Lower lobe of right lung (tissue), 2 donors: ENCODE results near the gene ACTG1. TPM values are rescaled to one million over a fixed set of nuclear protein-coding genes. Genes with fewer than 3 reads are reported as not detected.

Experiments used
- ATAC-seq, 2 donors: fragments of 200-7000 bp; cut with Tn5 transposase; one replicate each; pipeline ENCODE4 v1.9.1; 2020 to 2022; ENCODE audit warnings: mild to moderate bottlenecking in 2 of 2, moderate library complexity in 2 of 2
- DNase-seq: peaks from one replicate; pipeline ENCODE4 v3.0.0-alpha.2; 2020
- H3K27ac ChIP-seq: fragments of 200-600 bp; one replicate; pipeline ENCODE4 v1.8.0; 2022
- H3K27me3 ChIP-seq: fragments of 200-600 bp; one replicate; pipeline ENCODE4 v1.8.0; 2022; ENCODE audit warnings: low read depth
- H3K36me3 ChIP-seq: fragments of 200-600 bp; one replicate; pipeline ENCODE4 v1.8.0; 2022; ENCODE audit warnings: mild to moderate bottlenecking
- H3K4me1 ChIP-seq: fragments of 200-600 bp; one replicate; pipeline ENCODE4 v1.8.0; 2022
- H3K4me3 ChIP-seq: fragments of 200-600 bp; one replicate; pipeline ENCODE4 v1.8.0; 2022; ENCODE audit warnings: mild to moderate bottlenecking
- H3K9me3 ChIP-seq: fragments of 200-600 bp; one replicate; pipeline ENCODE4 v1.8.0; 2022
- intact Hi-C: fragments of 100-400 bp; cut with DNase I; formaldehyde crosslinking; loops from one replicate; pipeline ENCODE4 v1.11.0; 2022
- total RNA-seq: library from RNA; stranded (reverse); fragmentation: NEBNext Ultra II Directional; extraction: Animal tissue kit (Norgen Biotek cat#: 25700); gene quantifications from one replicate; pipeline ENCODE4 v1.2.1, GENCODE V29; 2021
- TF ChIP-seq, protein P1 (sequence below): fragments of 200-600 bp; IDR thresholded peaks from one replicate; pipeline ENCODE4 v1.8.0; 2022; ENCODE audit warnings: antibody characterized with exemption, mild to moderate bottlenecking
- donor health status: DM: no; HTN: yes; CAD: no; lungs with severe emphysema.

Gene ACTG1
- total RNA-seq, 1 donor from 2014 or later = 1,821 TPM

GRCh38 chr17:81547614-81547982 lies 35.0 kb upstream of the ACTG1 start:
- Histone ChIP-seq H3K4me3 (no peak overlapping the region), H3K4me1 (peaks cover 13% of the 10 kb centered on the region), H3K9me3 (no peaks in the 10 kb centered on the region), H3K36me3 (peaks cover 75% of the 10 kb centered on the region), H3K27me3 (no peaks in the 10 kb centered on the region), H3K27ac (no peak overlapping the region)
- ATAC-seq (no peak), DNase-seq (no peak)
- TF ChIP-seq, protein P1, sequence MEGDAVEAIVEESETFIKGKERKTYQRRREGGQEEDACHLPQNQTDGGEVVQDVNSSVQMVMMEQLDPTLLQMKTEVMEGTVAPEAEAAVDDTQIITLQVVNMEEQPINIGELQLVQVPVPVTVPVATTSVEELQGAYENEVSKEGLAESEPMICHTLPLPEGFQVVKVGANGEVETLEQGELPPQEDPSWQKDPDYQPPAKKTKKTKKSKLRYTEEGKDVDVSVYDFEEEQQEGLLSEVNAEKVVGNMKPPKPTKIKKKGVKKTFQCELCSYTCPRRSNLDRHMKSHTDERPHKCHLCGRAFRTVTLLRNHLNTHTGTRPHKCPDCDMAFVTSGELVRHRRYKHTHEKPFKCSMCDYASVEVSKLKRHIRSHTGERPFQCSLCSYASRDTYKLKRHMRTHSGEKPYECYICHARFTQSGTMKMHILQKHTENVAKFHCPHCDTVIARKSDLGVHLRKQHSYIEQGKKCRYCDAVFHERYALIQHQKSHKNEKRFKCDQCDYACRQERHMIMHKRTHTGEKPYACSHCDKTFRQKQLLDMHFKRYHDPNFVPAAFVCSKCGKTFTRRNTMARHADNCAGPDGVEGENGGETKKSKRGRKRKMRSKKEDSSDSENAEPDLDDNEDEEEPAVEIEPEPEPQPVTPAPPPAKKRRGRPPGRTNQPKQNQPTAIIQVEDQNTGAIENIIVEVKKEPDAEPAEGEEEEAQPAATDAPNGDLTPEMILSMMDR = no peak
- intact Hi-C loops = no loop called here

DNA sequence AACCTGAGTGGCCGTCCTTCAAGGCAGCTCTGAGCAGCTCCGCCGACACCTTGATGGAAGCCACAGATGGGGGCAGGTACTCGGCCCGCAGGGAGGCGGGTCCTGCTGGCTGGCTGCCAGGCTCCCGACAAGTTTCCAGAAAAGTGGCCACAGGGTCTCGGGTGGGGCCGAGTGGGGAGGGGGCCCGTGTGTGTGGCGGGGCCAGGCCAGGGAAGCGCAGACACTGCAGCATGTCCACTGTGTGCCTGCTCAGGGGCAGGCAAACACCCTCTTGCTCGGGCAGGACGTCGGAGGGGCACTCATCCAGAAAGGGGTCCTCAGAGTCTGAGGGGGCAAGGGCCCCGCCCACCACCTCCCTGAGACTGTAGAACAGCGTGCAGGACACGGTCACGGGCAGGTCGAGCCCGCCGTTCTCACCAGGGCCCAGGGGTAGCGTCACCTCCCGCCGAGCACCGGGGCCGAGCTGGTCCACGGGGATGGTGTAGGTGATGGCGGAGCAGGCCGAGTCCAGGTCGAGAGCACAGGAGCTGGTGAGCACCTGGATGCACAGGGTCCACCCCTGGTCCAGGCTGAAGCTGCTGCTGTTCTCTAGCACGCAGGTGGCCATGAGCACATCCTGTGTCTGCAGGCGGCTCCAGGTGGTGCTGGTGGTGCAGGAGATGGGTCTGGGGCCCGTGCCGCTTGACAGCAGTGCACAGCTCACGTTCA lies 34.5 kb upstream of the ACTG1 start:
- Histone ChIP-seq H3K36me3 (peaks cover 78% of the 10 kb centered on the region), H3K9me3 (no peaks in the 10 kb centered on the region), H3K4me1 (peaks cover 13% of the 10 kb centered on the region), H3K4me3 (no peak overlapping the region), H3K27ac (no peak overlapping the region), H3K27me3 (no peaks in the 10 kb centered on the region)
- TF ChIP-seq, protein P1 = no peak
- intact Hi-C loops = no loop called here
- ATAC-seq (no peak), DNase-seq (no peak)

DNA sequence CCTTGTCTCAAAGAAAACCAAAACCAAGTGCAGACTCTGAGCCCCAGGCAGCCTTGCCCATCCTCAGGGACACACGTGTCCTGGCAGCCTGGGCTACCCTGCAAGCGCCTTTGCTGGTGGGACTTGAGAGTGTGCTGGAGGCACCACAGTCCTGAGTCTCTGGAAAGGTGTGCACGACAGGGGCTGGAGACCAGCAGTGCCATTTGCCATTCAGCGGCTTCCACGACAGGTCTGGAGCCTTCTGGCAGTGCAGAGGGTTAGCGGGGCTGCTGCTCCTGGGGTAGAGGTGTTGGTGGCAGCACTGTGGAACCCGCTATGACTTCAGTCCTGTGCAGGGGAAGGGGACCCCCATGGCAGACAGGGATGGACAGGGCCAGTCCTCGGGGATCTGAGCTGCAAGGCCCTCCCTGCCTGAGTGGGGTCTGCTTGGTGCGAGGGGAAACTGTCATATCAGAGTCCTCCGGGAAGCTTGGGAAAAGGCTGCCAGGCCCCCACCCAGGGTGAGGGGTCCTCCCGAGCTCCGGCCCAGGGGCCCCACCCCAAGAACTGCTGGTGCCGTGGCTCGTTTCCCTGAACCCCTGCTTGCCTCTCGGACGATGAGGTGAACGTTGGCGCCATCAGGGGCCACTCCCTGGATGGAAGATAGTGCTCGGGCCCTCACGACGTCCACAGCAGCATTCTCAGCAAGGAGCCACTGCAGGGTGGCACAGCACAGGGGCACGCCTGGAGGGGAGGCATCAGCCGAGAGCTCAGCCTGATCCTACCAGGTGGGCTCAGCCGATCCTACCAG lies 32.8 kb upstream of the ACTG1 start:
- Histone ChIP-seq H3K4me3 (no peak overlapping the region), H3K27ac (no peak overlapping the region), H3K27me3 (no peaks in the 10 kb centered on the region), H3K36me3 (peaks cover 88% of the 10 kb centered on the region), H3K4me1 (no peaks in the 10 kb centered on the region), H3K9me3 (no peaks in the 10 kb centered on the region)
- TF ChIP-seq, protein P1 = no peak
- intact Hi-C loops = no loop called here
- no peak for ATAC-seq
- no peak for DNase-seq

GRCh38 chr17:81544281-81544974 lies 31.8 kb upstream of the ACTG1 start:
- Histone ChIP-seq H3K4me1 (no peaks in the 10 kb centered on the region), H3K9me3 (no peaks in the 10 kb centered on the region), H3K36me3 (peaks cover 88% of the 10 kb centered on the region), H3K27ac (no peak overlapping the region), H3K27me3 (no peaks in the 10 kb centered on the region), H3K4me3 (no peak overlapping the region)
- TF ChIP-seq, protein P1 = no peak
- ATAC-seq (no peak), DNase-seq (no peak)
- intact Hi-C loops = no loop called here

GRCh38 chr17:81543756-81544155 lies 31.2 kb upstream of the ACTG1 start:
- H3K27ac ChIP-seq = no peak overlapping the region
- H3K36me3 ChIP-seq = peaks cover 86% of the 10 kb centered on the region
- TF ChIP-seq, protein P1 = no peak
- intact Hi-C loops = no loop called here
- no peak for ATAC-seq
- no peaks in the 10 kb centered on the region for H3K4me1 ChIP-seq
- H3K4me3 ChIP-seq = no peak overlapping the region
- H3K9me3 ChIP-seq = no peaks in the 10 kb centered on the region
- no peak for DNase-seq
- H3K27me3 ChIP-seq = no peaks in the 10 kb centered on the region
